ENCODE results near the gene ABCC4. TPM values are rescaled to one million over a fixed set of nuclear protein-coding genes. Genes with fewer than 3 reads are reported as not detected.

ABCC4 gene
- total and polyA plus RNA-seq, 8 donors, result 24.7 to 60.9 (median 43.1) TPM

- peaks cover 0 to 3% of the 10 kb centered on the region in 2 donors for H3K9me3 ChIP-seq
Observed at GRCh38 chr13:95106562-95106961, 194.7 kb downstream of the ABCC4 start.

GRCh38 chr13:95100525-95101433 is 200.5 kb downstream of the ABCC4 start:
- intact Hi-C loops (cut with DNase I), result no loop called here
- Histone ChIP-seq H3K36me3 (peaks cover 0 to 11% of the 10 kb centered on the region in 2 donors), H3K4me1 (no peaks in the 10 kb centered on the region), H3K9me3 (peaks cover 0 to 22% of the 10 kb centered on the region in 2 donors), H3K27me3 (no peaks in the 10 kb centered on the region), H3K27ac (no peak overlapping the region), H3K4me3 (no peak overlapping the region)
- TF ChIP-seq CTCF (IDR thresholded peaks at IDR 0.05), result no peak
- ATAC-seq, result no peak
- no peak for DNase-seq

More at GRCh38 chr13:95106562-95106961, 194.7 kb downstream of the ABCC4 start:
- DNase-seq (no peak), ATAC-seq (no peak)
- H3K27ac ChIP-seq, result no peak overlapping the region
- H3K4me3 ChIP-seq, result no peak overlapping the region
- TF ChIP-seq CTCF (IDR thresholded peaks at IDR 0.05), result no peak
- H3K4me1 ChIP-seq, result no peaks in the 10 kb centered on the region
- intact Hi-C loops (cut with DNase I), result no loop called here
- peaks cover 0 to 18% of the 10 kb centered on the region in 2 donors for H3K36me3 ChIP-seq
- no peaks in the 10 kb centered on the region for H3K27me3 ChIP-seq

GRCh38 chr13:95099541-95099940 is 201.7 kb downstream of the ABCC4 start:
- intact Hi-C loops (cut with DNase I), result no loop called here
- H3K9me3 ChIP-seq, result peaks cover 0 to 22% of the 10 kb centered on the region in 2 donors
- no peak overlapping the region for H3K27ac ChIP-seq
- H3K27me3 ChIP-seq, result no peaks in the 10 kb centered on the region
- TF ChIP-seq CTCF (IDR thresholded peaks at IDR 0.05), result no peak
- ATAC-seq, result no peak
- peaks cover 0 to 4% of the 10 kb centered on the region in 2 donors for H3K36me3 ChIP-seq
- H3K4me1 ChIP-seq, result no peaks in the 10 kb centered on the region
- no peak for DNase-seq
- no peak overlapping the region for H3K4me3 ChIP-seq

GRCh38 chr13:95098916-95099315 is 202.3 kb downstream of the ABCC4 start:
- DNase-seq (no peak), ATAC-seq (no peak)
- Histone ChIP-seq H3K4me1 (no peaks in the 10 kb centered on the region), H3K9me3 (peaks cover 0 to 22% of the 10 kb centered on the region in 2 donors), H3K36me3 (no peaks in the 10 kb centered on the region), H3K27me3 (no peaks in the 10 kb centered on the region), H3K27ac (no peak overlapping the region), H3K4me3 (no peak overlapping the region)
- TF ChIP-seq CTCF (IDR thresholded peaks at IDR 0.05), result no peak
- intact Hi-C loops (cut with DNase I), result no loop called here

- no peaks in the 10 kb centered on the region for H3K36me3 ChIP-seq
- no peaks in the 10 kb centered on the region for H3K4me1 ChIP-seq
- H3K27ac ChIP-seq, result no peak overlapping the region
- ATAC-seq, result no peak
- no peak overlapping the region for H3K4me3 ChIP-seq
- peaks cover 0 to 7% of the 10 kb centered on the region in 2 donors for H3K9me3 ChIP-seq
- TF ChIP-seq CTCF (IDR thresholded peaks at IDR 0.05), result no peak
- no peaks in the 10 kb centered on the region for H3K27me3 ChIP-seq
- DNase-seq, result no peak
- intact Hi-C loops (cut with DNase I), result no loop called here
Observed at GRCh38 chr13:95091755-95092154, 209.5 kb downstream of the ABCC4 start.

Data from left lung (tissue), 10 donors.